GM18873 (cell line): ENCODE measurements around the gene ZSCAN12.

Experiments used
- ATAC-seq: cut with Tn5 transposase; IDR thresholded peaks from one replicate; pipeline ENCODE4 v1.9.1; 2021; ENCODE audit warnings: mild to moderate bottlenecking, moderate library complexity, moderate number of reproducible peaks; ENCODE audit not compliant: unreplicated experiment, low FRiP score

Gene ZSCAN12

DNA sequence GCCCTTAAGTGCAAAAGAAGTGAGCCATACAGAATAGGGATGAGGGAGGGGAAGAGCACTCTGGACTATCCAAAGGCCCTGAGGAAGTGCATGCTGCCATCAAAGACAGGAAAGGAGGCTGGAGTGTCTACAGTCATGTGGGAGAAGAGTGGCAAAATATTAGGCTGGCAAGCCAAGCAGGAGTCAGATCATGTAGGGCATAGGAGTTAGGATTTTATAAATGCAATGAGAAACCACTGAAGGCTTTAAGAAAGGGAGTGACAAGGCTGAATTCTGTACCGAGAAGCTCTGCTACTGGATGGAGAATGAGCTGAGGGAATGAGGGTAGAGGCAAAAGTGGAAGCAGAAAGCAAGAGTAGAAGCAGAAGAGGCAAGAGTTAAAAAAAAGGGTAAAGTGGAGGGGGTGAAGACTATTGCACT is 65.9 kb downstream of the ZSCAN12 start:
- ATAC-seq = no peak

DNA sequence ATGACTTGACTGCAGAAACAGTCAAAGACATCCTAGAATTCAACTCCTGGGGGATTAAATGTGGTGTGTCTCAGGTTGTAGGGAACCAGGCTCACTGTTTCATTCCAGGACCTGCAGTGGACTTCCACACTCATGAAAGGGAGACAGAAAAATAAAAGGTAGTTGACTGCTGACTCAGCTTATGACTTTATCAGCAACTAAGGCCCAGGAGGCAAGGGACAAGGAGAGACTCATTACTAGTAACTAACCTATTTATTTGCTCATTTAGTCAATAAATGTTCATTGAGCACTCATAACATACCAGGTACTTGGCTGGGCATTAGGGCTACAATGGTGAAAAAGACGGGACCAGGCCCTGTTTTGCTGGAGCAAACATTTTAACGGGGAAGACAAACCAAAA is 66.5 kb downstream of the ZSCAN12 start:
- no peak for ATAC-seq

DNA sequence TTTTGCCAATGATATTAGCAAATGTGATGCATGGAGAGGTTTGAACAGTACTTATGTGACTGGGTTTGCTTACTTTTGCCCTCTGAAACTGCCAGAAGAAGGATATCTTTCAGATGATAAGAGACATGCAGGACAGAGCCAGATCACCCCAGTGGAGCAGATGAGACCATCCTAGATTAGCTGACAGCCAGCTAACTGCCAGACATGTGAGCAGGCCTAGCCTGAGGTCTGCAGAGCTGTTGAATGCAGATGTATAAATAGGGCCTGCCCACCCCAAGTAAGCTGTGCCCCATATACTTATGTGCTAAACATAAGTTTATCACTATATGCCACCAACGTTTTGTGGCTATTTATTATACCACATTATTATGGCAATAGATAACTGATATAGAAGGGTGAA is 69.5 kb downstream of the ZSCAN12 start:
- ATAC-seq = no peak
